Fibroblast of skin of abdomen (primary cell): ENCODE measurements around the gene OR8G5.

Source experiments
- DNase-seq: peaks from one replicate; pipeline ENCODE4 v3.0.0-alpha.2; 2013

Gene OR8G5

DNA sequence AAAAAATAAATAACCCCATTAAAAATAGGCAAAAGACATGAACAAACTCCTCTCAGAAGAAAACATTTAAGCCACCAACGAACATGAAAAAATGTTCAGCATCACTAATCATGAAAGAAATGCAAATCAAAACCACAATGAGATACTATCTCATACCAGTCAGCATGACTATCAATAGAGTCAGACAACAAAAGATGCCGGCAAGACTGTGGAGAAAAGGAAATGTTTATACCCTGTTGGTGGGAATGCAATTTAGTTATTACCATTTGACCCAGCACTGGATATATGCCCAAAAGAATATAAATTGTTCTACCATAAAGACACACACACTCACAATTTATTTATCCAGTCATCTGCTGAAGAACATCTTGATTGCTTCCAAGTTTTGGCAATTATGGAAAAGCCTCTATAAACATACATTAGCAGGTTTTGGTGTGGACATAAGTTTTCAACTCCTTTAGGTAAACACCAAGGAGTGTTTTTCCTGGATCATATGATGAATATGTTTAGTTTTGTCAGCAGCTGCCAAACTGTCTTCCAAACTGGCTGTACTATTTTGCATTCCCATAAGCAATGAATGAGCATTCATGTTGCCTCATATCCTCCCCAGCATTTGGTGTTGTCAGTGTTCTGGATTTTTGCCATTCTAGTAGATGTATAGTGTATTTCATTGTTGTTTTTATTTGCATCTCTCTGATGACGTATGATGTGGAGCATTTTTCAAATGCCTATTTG, 29.6 kb downstream of the OR8G5 start:
- peak; percentile 74 for DNase-seq

DNA sequence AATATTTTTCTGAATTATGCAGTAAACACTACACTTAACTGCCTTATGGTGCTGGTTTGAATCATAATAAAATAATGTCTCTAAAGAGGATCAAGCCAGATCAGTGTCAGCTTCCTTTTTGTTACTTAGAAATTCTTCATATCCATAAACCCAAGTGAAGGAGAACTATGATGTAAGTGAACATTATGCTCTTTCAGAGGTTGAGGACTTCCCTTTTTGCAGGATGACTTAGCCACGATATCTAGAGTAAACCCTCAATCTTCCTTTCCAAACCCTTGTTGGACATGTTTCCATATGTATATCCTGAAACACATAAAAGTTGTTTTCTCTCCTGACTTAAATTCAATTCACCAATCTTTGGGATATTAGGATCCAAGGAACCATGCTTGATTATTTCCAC, 38.5 kb downstream of the OR8G5 start:
- DNase-seq, result no peak

DNA sequence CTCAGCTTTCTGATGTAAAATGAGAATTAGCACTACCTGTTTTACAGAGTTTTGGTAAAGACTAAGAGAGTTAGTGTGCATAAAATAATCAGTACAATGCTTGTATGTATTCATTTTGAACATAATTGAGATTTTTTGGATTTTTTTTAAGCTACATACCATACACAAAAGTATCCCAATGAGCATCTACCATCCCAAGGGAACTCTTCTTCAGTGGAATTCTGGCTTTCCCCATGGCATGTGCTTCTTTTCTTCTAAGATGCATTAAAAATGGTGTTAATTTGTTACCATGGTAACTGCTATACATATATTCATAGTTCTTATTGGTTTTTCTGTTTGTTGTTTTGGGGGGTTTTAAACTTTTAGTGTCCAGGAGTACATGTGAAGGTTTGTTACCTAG, 39.8 kb downstream of the OR8G5 start:
- no peak for DNase-seq

DNA sequence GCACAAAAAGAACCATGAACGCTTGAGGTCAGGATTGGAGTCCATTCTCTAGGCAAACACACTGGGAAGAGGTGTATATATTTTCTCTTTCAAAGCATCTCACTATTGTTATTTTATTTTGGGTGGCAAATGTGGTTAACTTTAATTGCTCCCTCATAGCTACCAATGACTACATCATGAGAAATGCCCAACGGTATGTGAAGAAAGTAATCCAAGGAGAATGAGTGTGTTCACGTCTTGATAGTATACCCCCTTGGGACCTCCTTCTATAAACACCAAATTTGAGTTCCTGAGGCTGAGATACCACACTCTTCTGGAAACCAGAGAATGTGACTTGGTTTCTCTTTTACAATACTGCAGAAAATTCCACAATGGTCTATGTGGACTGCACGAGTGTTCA, 41.7 kb downstream of the OR8G5 start:
- peak; percentile 27 for DNase-seq

DNA sequence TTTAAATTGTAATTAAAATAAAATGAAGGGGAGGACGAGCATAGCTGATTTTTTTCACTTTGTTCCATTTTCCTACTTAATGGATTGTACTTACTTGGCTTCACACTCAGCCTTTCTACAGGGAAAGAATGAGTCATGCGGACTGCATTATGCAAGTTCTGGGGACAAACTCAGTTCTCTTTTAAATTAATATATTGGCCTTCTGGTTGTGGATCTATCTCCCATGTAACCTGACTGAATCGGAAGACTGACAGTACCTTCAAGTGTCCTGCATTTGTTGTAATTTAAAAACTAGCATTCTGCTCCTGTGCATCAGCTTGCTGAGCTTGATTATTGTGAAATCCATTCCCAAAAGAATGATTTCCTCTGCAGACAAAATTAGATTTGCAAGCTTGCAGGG, 45.4 kb downstream of the OR8G5 start:
- peak; percentile 55 for DNase-seq

DNA sequence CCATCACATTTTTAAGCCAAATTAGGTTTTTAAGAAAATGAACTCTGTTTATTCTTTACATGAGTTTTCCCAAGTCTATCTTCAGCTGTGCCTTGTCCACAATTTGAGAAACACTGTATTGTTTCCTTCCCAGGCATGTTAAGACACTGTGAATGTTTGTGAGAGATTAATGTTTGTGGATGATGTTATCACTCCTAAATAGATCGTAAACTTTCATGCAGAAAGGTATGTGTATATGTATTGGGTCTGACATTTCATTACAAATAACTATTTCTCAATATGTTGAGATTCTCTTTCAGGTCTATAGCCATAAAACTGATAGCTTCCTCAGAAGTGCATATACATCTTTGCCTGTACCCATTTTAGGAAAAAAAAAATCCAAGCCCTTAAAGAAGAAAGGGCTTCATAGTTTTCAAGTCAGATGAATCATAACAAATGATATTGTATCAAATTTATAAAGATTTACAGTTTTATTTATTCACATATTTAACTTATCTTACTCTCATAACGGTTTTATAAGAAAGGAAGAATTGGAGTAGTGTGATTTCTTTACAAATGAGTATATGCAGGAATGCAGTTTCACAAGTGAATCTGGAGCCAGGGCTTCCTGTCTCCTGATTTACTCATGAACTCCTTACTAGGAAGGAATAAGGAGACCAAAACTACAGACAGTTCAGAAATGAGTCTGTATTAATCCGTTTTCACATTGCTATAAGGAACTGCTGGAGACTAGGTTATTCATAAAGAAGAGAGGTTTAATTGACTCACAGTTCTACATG, 46.4 kb downstream of the OR8G5 start:
- DNase-seq, result no peak

DNA sequence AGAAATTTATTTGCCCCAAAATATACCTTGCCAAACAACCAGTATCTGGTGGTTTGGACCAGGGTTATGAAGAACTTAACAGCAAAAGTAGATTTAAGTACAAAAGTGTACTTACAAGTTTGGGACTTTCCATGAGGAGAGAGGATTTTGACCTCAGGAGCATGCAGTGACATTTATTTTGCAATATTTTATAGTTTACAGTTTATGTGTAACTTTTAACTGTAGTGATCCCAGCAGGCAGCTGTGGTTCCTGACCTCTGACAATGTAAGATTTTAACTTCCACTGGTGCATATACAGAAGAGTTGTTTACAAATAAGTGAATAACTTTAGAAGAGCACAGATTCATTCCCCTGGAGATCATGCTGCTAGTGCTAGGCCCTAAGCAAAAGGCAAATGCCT, 50.9 kb downstream of the OR8G5 start:
- DNase-seq, result no peak

DNA sequence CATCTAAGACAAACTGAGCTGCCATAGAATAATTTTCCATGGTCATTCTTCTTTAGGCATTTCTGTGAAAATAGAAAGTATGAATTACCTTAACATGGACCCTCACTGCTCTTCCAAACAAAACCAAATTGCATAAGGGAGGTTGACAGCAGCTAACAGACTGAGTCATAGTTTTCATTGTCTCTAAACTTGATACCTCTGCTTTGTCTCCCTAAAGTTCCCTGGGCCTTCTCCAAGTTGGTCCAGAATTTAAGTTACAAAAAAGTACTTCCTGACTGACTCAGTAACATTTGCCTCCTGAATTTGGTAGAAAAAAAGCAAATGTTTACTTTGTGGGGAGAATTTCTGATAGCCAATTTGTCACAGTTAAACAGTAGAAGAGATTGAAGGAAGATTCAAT, 54.5 kb downstream of the OR8G5 start:
- DNase-seq, result peak; percentile 3

DNA sequence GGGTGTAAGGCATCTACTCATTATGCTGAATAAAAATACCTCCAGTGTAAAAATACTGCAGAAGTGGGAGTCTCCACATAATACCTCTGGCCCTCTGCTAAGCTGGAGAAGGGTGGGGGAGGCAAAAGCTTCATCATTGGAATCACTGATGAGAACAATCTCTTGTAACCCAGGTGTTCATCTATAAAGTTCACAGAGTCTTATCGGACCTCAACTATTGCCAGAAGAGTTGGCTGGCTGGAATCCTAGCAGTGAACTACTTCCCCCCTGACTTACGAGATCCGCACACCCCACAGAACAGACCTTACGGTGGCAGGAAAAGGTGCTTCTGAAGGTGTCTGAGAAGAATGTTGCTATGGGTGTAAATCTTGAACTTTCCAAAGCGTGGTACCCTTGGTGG, 55.1 kb downstream of the OR8G5 start:
- DNase-seq, result no peak

DNA sequence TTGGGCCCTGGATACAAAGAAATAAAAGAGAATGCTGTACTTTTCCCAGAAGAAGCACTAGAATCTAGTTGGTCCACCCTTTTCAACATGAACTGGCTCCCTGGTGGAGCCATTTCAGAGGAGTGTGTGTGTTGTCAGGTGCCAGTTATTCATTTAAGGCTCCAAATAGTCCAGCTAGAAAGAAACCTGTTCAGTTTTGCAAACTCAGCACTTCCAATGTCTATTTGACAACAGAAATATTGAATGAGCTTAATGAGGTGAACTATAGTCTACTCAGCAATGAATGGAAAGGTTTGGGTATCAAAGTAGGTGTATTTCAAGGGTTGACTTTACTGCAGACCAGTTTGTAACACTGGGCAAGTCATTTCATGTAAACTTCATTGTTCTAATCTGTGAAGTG, 55.5 kb downstream of the OR8G5 start:
- no peak for DNase-seq

DNA sequence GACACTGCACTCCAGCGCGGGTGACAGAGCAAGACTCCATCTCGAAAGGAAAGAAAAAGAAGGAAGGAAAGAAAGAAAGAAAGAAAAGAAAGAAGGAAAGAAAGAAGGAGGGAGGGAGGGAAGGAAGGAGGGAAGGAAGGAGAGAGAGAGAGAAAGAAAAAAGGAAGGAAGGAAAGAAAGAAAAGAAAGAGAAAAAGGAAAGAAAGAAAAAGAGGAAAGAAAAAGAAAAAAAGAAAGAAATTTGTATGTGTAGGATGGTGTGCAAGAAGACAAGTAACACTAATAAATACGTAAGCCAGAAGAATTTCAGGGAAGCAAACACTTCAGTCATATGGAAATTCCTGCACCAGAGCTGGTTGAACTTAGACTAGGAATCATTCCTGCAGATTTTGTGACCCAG, 57.0 kb downstream of the OR8G5 start:
- DNase-seq, result no peak

DNA sequence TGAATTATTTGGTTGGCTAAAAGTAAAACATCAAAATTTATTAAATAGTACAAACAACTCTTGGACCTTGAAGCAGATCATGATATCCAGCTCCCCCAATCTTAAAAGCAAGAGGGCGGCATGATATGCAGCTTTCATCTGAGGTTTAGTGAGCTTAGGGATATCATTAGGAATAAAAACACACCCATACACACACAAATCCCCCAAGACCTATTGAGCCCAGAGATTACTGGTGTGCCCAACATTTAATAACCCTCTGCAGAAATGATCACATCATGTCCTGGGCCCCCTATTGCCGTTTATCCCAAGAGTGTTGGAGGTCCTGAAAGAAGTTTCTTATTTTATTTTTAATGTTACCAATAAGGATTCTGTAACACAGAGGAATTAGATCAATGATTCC, 57.7 kb downstream of the OR8G5 start, which contains the start of gene OR8D1:
Gene OR8D1, minus strand, starts transcription at position 101 of the 400 bp plus-strand sequence. CDS start 3,183 bp downstream, outside the sequence.
- DNase-seq, result no peak

DNA sequence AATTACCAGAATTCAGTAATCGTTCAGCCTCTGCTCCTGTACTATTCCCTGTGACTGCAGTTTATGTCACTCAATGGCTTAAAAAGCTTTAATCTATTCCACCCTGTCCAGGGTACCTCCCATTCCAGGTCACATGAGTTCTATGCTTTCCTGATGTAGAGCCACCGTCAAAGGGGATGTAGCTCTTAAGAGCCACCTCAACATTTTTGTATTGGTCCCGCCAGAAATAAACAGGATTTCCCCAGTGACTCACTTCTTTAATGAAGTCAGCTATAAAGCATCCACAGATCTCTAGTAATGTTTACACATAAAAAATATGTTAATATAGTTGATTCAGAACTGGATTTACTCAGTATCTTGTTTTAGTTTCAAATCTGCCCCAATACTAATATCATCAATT, 58.9 kb downstream of the OR8G5 start:
- peak; percentile 4 for DNase-seq
